HG03432 (cell line): ENCODE results near the gene MYO3B.
"Not testable (repeated sequence)": the region's sequence is repeated elsewhere in the genome, so short reads cannot be mapped to it uniquely, and the experiment has no call there.

Source experiments
- ATAC-seq: cut with Tn5 transposase; IDR thresholded peaks from one replicate; pipeline ENCODE4 v1.9.1; 2021; ENCODE audit warnings: mild to moderate bottlenecking, moderate library complexity; ENCODE audit not compliant: unreplicated experiment

MYO3B gene

GRCh38 chr2:170671079-170671478, 493.1 kb downstream of the MYO3B start:
- no peak for ATAC-seq

DNA sequence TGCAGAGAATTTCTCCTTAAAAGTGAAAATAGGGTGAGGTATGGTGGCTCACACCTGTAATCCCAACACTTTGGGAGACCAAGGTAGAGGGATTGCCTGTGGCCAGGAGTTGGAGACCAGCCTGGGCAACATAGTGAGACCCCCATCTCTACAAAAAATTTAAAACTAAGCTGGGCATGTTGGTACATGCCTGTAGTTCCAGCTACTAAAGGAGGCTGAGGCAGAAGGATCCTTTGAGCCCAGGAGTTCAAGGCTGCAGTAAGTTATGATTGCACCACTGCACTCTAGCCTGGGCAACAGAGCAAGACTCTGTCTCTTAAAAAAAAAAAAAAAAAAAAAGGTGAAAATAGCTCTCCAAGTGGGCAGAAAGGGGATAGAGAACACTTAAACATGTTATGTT, 496.3 kb downstream of the MYO3B start:
- ATAC-seq: not testable (repeated sequence)

GRCh38 chr2:170675701-170676100, 497.8 kb downstream of the MYO3B start:
- ATAC-seq: no peak

DNA sequence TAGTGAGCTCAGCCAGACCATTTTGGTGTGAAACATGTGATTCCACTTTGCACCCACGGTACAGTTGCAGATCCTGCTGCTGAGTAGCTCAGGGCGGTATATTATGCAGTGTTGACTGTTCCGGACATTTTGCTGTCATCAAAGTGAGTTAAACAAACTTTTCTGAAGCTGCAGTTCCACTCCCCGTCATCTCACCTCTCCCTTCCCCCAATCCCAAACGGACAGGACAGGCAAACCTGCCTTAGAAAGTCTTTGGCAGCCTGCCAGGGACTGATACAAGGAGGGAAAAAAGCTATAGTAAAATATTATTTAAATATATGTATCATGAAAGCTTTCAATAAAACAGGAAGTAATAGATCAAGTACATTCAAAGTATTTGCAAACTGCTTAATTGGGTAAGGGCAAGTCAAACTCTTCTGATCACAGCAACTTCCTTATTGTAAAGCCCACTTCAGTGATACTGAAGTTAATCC, 501.7 kb downstream of the MYO3B start:
- no peak for ATAC-seq

DNA sequence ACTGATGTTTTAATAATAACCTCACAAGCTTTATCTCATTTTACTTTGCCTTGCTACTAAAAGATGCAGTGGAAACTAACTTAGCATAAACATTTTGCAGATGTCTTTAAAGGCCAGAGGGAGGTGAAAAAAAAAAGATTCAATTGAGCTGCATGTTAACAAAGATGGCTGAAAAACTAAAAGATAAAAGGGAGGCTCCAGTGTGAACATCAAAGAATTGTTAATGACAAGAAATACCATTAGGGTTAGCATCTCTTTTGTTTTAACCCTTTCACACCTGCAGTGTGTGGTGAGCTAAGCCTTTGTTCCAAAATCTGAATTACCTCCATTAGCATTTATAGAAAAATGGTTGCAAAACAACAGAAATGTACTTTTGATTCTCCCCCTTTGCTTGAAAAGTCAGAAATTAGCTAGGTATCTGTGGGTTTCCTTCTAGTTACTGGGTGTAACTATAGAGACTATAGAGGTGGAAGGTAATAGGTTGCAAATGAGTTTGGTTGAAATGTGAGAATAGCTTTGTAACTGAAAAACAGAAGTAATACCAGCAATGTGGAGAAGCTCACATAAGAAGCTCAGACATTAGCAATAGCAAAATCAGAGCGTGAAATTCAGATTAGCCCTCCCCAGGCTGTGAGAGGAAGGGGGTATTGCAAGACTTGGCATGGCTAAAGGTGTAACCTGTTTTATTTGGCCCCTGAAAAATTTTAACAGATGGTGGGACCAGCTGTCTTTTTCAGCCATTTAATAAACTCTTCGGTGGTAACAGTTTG, 502.4 kb downstream of the MYO3B start:
- ATAC-seq: peak; percentile 95

DNA sequence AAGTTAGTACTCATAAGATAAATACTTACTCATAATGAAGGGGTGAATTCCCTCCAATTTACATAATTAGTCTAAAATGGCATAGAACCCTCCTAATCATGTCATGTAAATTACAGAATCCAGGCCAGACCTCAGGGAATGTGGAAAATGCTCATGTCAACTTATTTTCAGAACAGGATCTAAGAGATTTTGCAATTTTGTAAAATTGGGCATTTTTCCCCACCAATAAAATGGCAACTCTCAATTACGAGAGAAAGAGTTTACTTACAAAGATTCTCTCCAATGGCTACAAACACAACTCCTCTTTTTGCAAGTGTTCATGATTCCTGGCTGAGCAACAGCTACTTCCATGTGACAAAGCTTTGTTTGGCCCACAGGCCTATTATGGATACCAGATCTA, 503.4 kb downstream of the MYO3B start:
- no peak for ATAC-seq

- no peak for ATAC-seq
These were observed 507.6 kb downstream of the MYO3B start for GRCh38 chr2:170685591-170685990.

- ATAC-seq: no peak
These were observed 511.5 kb downstream of the MYO3B start for GRCh38 chr2:170689481-170689880.

GRCh38 chr2:170690640-170691039, 512.7 kb downstream of the MYO3B start:
- no peak for ATAC-seq

DNA sequence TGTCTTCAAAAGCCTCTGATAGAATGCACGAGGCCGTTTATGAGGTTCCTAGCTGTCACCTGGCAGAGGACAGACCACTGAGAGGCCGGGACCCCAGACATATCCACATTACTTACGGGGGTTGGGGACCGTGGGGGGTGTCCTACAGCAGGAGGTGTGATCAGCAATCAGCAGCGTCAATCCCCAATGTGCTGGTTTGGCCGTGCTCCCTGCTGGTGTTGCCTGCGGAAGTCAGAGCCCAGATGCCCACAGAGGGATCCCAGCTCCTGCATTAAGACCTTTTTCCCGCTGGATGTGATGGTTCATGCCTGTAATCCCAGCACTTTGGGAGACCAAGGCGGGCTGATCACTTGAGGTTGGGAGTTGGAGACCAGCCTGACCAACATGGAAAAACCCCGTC, 516.4 kb downstream of the MYO3B start:
- ATAC-seq: no peak

GRCh38 chr2:170695521-170696410, 517.8 kb downstream of the MYO3B start:
- no peak for ATAC-seq

DNA sequence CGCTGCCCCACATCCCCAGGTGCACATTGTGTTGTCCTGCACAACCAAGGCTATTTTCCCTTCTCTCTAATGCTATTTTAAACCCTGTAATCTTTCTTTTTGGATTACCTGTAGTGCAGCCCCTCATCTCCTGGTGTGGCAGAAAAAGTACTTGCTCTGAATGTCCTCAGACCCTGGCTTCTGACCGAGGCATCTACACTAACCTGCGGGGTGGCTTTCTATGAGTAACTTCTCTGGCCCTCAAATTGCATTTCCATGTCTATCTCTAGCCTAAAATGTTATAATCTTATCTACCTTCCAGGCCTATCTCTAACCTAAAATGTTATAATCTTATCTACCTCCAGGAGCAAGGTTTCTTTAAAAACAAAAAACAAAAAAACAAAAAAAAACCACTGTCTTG, 519.0 kb downstream of the MYO3B start:
- ATAC-seq: no peak

- no peak for ATAC-seq
These were observed 523.1 kb downstream of the MYO3B start for GRCh38 chr2:170701011-170701410.

- ATAC-seq: no peak
These were observed 526.0 kb downstream of the MYO3B start for GRCh38 chr2:170703776-170704476.
